ENCODE measurements around the gene KCNAB2.

KCNAB2 gene

DNA sequence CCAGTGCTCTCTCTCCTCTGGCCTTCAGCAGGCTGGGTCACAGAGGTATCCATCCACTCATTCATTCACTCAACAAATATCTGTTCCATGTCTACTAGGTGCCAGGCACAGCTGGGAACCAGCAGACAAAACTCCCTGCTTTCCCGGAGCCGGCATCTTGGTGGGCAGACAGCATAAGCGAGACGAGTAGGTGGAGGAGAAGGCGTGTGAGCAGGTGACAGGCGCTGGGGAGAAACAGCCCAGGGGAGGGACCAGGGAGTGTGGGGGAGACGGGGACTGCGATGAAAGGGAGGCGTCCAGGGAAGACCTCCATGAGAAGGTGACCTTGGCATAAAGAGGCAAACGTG is 11.0 kb upstream of the KCNAB2 start:
- TF ChIP-seq, protein P1, sequence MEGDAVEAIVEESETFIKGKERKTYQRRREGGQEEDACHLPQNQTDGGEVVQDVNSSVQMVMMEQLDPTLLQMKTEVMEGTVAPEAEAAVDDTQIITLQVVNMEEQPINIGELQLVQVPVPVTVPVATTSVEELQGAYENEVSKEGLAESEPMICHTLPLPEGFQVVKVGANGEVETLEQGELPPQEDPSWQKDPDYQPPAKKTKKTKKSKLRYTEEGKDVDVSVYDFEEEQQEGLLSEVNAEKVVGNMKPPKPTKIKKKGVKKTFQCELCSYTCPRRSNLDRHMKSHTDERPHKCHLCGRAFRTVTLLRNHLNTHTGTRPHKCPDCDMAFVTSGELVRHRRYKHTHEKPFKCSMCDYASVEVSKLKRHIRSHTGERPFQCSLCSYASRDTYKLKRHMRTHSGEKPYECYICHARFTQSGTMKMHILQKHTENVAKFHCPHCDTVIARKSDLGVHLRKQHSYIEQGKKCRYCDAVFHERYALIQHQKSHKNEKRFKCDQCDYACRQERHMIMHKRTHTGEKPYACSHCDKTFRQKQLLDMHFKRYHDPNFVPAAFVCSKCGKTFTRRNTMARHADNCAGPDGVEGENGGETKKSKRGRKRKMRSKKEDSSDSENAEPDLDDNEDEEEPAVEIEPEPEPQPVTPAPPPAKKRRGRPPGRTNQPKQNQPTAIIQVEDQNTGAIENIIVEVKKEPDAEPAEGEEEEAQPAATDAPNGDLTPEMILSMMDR (IDR thresholded peaks at IDR 0.05; ENCODE audit: extremely low read depth, missing control alignments), result no peak
- DNase-seq (ENCODE audit: low spot score), result no peak

- TF ChIP-seq, protein P1 (IDR thresholded peaks at IDR 0.05; ENCODE audit: extremely low read depth, missing control alignments), result no peak
- DNase-seq (ENCODE audit: low spot score), result no peak
Observed at GRCh38 chr1:6035303-6035702, 10.4 kb upstream of the KCNAB2 start.

DNA sequence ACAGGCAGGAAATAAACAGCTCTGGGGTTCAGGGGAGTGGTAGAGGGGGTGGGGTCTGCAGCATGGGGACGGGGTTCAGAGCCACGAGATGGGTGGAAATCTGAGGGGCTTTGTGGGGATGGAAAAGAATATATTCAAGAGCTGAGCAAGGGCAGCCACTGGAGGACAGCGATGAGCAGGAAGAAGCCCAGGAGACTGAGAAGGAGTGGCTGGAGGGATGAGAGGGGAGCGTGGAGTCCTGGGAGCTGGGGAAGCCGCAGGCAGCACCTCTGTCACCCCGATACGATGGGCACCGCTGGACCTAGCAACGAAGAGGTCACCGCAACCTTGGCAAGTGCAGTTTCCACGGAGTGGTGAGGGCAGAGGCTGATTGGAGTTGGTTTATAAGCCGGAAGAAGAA is 10.0 kb upstream of the KCNAB2 start:
- TF ChIP-seq, protein P1 (IDR thresholded peaks at IDR 0.05; ENCODE audit: extremely low read depth, missing control alignments), result no peak
- DNase-seq (ENCODE audit: low spot score), result no peak

GRCh38 chr1:6037338-6037762 is 8.3 kb upstream of the KCNAB2 start:
- TF ChIP-seq, protein P1 (IDR thresholded peaks at IDR 0.05; ENCODE audit: extremely low read depth, missing control alignments), result no peak
- DNase-seq (ENCODE audit: low spot score), result peak; percentile 67

DNA sequence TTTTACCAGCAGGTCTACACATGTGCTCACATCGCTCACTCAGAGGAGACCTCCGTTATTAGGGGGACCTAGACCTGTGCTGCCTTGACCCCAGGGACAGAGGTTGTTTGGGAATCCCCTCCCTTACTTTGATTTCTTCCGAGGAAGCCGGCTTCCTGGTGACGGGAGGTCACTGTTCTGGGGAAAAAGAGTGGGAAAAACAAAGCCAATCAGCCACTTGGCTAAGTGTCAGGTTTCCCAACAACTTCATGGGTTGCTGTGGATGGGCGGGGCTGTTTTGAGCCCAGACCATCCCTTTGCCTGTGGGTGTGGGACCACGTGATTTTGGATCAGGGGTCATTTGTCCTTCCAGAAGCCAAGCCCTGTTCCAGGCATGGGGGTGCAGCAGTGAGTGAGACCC is 7.1 kb upstream of the KCNAB2 start:
- TF ChIP-seq, protein P1 (IDR thresholded peaks at IDR 0.05; ENCODE audit: extremely low read depth, missing control alignments), result no peak
- no peak for DNase-seq (ENCODE audit: low spot score)

- DNase-seq (ENCODE audit: low spot score), result no peak
- TF ChIP-seq, protein P1 (IDR thresholded peaks at IDR 0.05; ENCODE audit: extremely low read depth, missing control alignments), result no peak
Observed at GRCh38 chr1:6039031-6039430, 6.7 kb upstream of the KCNAB2 start.

DNA sequence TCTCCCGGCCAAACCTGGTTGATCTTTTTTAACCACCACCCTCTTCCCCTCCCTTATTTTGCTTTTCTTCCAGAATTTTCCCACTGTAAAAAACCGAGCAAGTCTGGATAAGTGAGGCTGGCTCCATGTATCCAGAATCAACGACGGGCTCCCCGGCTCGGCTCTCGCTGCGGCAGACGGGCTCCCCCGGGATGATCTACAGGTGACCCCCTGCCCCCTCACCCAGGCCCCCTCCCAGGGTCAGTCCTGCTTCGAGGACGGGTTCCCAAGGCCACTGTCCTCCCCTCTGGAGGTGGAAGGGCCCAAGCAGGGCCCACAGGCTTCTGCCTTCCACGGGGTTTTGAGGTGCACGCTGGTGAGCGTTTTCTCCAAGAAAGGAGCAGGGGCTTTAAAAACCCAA is 5.2 kb upstream of the KCNAB2 start:
- no peak for DNase-seq (ENCODE audit: low spot score)
- TF ChIP-seq, protein P1 (IDR thresholded peaks at IDR 0.05; ENCODE audit: extremely low read depth, missing control alignments), result no peak
